H1 (cell line): ENCODE results near the gene FBXL17.

Experiments
- ATF3 ChIP-seq: IDR thresholded peaks from 2 replicates; pipeline ENCODE4 v1.6.1; 2011; ENCODE audit warnings: low read depth, mild to moderate bottlenecking, low read length; ENCODE audit not compliant: insufficient read depth
- BCL11A ChIP-seq, 2 experiments: IDR thresholded peaks; one replicate each; pipeline ENCODE4 v1.6.1; 2011; ENCODE audit warnings: low read depth in 2 of 2, low read length in 2 of 2, mild to moderate bottlenecking in 2 of 2
- CTCF ChIP-seq, 3 experiments: IDR thresholded peaks; 1 replicate in 2 of 3; 2 replicates in 1 of 3; pipeline versions ENCODE4 v1.5.1 to v1.6.1; 2011; ENCODE audit warnings: low read length in 3 of 3, mild to moderate bottlenecking in 3 of 3, inconsistent platforms in 2 of 3, low read depth in 1 of 3, moderate library complexity in 1 of 3; ENCODE audit not compliant: insufficient read depth in 1 of 3; ENCODE audit errors: control extremely low read depth in 1 of 3
- EZH2 ChIP-seq: fragments of 200-600 bp; sonication (generic); IDR thresholded peaks from 2 replicates; pipeline ENCODE4 v1.7.1; 2012; ENCODE audit warnings: low read depth, mild to moderate bottlenecking, moderate library complexity, low read length, inconsistent platforms; ENCODE audit not compliant: severe bottlenecking
- GABPA ChIP-seq: IDR thresholded peaks from 2 replicates; pipeline ENCODE4 v1.6.1; 2011; ENCODE audit warnings: mild to moderate bottlenecking, low read length, moderate library complexity, borderline replicate concordance; ENCODE audit not compliant: insufficient read depth
- MAFK ChIP-seq: IDR thresholded peaks from 2 replicates; pipeline ENCODE4 v1.6.1; 2012; ENCODE audit warnings: low read depth, mild to moderate bottlenecking, improper control_type of control experiment, low read length
- MAX ChIP-seq: IDR thresholded peaks from 2 replicates; pipeline ENCODE4 v1.6.1; 2012; ENCODE audit warnings: inconsistent platforms
- POLR2AphosphoS5 ChIP-seq: IDR thresholded peaks from 2 replicates; pipeline ENCODE4 v1.6.1; 2011; ENCODE audit warnings: low read depth, low read length
- RAD21 ChIP-seq, 2 experiments: IDR thresholded peaks in 1 of 2; conservative IDR thresholded peaks in 1 of 2; 2 replicates each; pipeline ENCODE4 v1.6.1; 2011; ENCODE audit warnings: low read depth in 2 of 2, low read length in 2 of 2, improper control_type of control experiment in 1 of 2, inconsistent platforms in 1 of 2, mild to moderate bottlenecking in 1 of 2, moderate library complexity in 1 of 2
- RXRA ChIP-seq: IDR thresholded peaks from 2 replicates; pipeline ENCODE4 v1.6.1; 2011; ENCODE audit warnings: low read depth, mild to moderate bottlenecking, low read length, moderate library complexity; ENCODE audit not compliant: insufficient read depth
- SP1 ChIP-seq: IDR thresholded peaks from 2 replicates; pipeline ENCODE4 v1.6.1; 2011; ENCODE audit warnings: low read depth, low read length
- SP2 ChIP-seq: IDR thresholded peaks from 2 replicates; pipeline ENCODE4 v1.6.1; 2012; ENCODE audit warnings: mild to moderate bottlenecking, low read length, inconsistent platforms
- TAF7 ChIP-seq: optimal IDR thresholded peaks from 2 replicates; pipeline ENCODE3; 2011; ENCODE audit warnings: low read depth, mild to moderate bottlenecking, inconsistent platforms, low read length, moderate library complexity, borderline replicate concordance
- ZNF274 ChIP-seq: IDR thresholded peaks from 2 replicates; pipeline ENCODE4 v1.7.0; 2012; ENCODE audit warnings: low read length, borderline replicate concordance; ENCODE audit errors: extremely low read depth

GRCh38 chr5:108220834-108221233, 161.1 kb downstream of the FBXL17 start:
- TF ChIP-seq CTCF (IDR thresholded peaks at IDR 0.05; ENCODE audit: control extremely low read depth in 1 of 3, insufficient read depth in 1 of 3, low read depth in 1 of 3, low read length in 3 of 3), result no peak
- no peak for TF ChIP-seq RXRA
- no peak for TF ChIP-seq SP2
- no peak for TF ChIP-seq TAF7
- TF ChIP-seq MAX, result no peak
- no peak for TF ChIP-seq SP1
- no peak for TF ChIP-seq EZH2
- no peak for TF ChIP-seq POLR2AphosphoS5
- no peak for TF ChIP-seq RAD21 (IDR thresholded peaks at IDR 0.05 in 1 of 2, conservative IDR thresholded peaks at IDR 0.05 in 1 of 2; ENCODE audit: low read depth in 2 of 2, low read length in 2 of 2)
- no peak for TF ChIP-seq MAFK
- no peak for TF ChIP-seq GABPA
- TF ChIP-seq ATF3, result no peak
- no peak for TF ChIP-seq ZNF274
- TF ChIP-seq BCL11A (IDR thresholded peaks at IDR 0.05; ENCODE audit: low read depth in 2 of 2, low read length in 2 of 2), result no peak
